HL-60/S4 treated with retinoic acid at 250 ng/mL for 4 days and 3 days (cell line): ENCODE data around the gene AP3M1.
"Not testable (repeated sequence)": the region's sequence is repeated elsewhere in the genome, so short reads cannot be mapped to it uniquely, and the experiment has no call there.

Experiments used
- in situ Hi-C: fragments of 300-500 bp; cut with MboI; formaldehyde crosslinking; loops from 2 replicates; pipeline ENCODE4 v1.7.0; 2022; ENCODE audit warnings: low sequenced_read_pairs

Gene AP3M1

DNA sequence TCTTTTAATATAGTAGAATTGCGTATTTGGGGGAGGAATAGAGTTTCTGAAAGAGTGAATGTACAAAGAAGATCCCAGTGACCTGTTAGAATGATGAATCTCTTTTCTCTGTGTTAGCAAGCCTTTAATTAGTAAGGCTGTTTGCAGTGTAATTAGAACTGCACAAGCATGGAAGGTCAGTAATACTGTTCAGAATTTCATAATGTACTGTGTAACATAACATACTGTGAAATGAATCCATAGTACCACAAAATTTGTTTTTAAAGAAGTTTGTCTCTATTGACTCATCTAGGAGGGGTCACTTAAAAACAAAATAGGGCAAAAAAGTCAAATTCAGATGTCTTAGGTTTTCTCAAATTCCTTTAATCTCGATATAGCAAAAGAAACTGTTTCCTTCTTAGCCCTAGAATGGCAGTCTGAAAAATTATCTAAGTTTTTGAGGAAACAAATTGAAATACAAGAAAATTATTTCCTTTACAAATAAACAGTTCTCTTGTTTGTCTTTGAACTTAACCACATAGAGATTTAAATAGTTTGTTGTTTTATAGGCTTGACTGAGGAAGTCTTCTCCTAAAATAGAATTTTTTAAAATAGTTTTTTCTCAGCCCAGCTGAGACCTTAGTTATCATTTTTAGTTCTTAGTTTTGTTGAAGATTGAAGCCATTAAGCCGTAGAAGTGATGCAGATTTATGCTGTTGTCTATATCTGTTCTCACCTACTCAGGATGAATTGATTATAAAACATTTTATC lies 12.9 kb upstream of the AP3M1 start:
- in situ Hi-C loops: no loop called here

DNA sequence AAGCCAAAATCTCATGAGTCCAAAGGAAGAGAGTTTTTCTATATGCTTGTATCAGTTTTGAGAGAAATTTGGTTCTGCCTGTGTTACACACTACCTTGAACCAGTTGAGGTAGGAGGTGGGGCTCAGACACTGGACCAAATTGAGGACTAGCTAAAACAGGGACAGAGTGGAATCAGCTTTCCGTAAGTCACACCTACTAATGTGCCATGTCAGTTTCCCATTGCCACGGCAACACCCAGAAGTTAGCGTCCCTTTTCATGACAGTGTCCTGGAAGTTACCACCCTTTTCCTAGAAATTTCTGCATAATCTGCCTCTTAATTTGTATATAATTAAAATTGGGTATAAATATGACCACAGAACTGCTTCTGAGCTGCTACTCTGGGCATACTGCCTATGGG lies 9.4 kb upstream of the AP3M1 start:
- in situ Hi-C loops: no loop called here

DNA sequence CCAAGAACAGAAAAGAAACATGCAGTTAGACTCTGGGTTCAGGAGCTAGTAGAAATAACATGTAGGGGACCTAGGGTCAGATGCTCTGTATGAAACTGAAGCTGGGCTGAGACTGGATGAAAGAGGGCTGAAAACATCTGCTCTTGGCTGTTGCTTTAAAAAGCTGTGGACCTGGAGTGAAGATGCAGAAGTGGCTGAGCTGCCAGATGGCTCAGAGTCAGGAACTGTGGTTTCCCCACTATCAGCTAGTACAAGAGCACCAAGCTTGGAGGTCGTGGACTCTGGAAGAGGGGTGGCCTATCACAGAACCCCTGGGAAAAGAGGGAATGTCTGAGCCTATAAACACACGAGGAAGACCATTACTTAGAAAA lies 6.3 kb upstream of the AP3M1 start:
- in situ Hi-C loops: no loop called here

DNA sequence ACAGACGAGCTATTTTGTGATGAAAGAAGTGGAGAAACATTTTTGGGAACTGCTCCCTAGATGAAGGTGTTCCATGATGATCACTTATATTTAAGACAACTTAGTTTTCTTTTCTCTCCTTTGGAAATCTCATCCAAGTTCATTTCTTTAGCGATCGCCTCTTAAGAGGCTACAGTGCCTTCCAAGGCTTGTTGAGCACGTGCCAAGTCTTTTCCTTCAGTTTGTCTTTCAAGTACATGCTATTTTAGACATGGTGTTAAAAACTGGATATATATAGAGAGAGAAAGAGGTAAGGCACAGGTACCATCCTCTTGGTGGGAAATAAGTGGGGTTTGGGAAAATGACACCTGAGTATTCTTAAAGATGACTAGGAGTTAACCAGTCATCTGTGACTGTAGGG lies 3.0 kb upstream of the AP3M1 start:
- in situ Hi-C loops: no loop called here

DNA sequence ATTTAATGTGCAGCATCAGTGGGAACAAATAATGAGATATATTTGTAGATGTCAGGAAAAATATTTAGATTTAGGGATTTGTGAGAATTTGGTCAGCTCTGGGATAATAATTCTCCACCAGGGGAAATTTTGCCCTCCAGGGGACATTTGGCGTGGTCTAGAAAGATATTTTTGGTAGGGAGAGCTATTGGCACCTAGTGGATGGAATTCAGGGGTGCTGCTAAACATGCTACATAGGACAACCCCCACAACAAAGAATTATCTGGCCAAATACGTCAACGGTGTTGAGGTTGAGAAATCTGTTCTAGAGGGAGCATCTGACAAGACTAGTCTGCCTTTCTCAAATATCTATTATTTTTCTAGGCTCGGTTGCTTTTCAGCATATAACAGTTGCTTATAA lies 2.5 kb upstream of the AP3M1 start:
- in situ Hi-C loops: no loop called here

DNA sequence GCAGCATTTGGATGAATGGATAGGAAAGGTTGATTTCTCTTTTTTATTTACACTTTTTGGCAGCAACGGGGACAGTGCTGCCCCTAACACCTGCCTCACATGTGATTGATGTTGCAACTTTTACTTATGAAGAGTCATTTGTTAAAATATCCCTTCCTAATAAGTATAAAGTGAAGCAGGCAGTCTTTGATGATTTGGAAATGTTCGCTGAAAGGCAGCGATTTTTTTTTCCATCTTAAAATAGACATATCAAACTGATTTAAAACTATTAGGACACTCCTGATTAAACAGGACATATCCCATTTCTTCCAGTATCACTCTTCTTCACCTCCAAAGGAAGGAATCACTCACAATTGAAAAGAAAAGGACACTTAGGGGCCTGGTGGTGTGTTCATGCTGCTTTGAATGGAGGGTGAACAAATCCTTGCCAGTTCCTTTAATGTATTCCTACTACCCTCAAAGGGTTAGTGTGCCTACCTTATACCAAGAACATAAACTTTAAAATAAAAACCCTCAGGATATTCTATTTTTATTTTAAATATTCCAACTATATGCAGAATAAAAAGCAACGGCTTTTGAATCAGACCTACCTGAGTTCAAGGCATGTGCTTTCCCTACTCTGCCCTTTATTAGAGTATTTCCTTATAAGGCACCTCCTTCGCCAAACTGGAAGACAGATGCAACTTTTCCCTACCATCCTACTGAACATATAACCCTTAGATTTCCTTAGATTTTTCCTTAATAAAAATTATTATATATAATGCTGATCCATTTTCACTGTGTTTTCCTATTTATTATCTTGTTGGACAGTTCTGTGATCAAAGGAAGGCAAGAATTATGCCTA lies 1.5 kb upstream of the AP3M1 start:
- in situ Hi-C loops: no loop called here

DNA sequence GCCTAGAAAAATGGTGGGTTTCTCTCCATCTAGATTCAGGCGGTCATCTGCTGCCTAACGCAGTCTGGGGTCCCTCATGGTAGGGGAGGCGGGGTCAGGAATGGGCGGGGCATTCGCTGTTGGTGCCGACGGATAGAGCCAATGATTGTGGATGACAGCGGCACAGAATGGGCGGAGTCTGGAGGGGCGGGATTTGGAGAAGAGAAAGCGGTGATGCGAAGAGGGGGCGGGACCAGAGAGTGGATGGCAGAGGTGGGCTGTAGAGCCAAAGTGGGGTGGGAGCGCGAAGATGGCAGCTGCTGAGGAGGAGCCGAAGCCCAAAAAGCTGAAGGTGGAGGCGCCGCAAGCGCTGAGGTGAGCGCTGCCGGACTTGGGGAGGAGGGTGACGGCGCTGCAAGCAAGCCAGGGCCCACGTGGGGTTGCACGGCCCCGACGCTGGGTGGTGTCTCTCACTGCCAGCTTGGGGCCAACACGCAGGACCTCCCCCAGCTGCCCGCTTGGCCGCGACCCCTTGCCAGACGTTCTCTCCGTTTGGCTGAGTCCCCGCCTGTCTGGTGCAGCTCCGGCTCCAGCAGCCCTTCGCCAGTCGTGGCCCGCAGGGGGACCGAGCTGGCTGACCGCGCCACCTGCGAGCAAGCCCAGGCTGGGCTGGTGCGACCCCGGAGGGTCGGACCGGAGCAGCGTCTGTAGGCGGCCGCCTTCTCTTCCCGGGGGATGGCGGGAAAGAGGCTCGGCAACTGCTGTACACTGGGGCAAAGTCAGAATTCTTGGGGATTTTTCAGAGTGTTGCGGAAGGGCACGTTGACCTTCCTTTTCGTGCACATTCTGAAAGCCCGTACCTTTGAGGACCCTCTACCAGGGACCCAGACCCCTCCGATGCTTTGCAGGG lies 606 bp upstream of the AP3M1 start, which contains the start of gene ADK:
TSS of gene ADK (plus strand) at position 232 of the 889 bp plus-strand sequence. CDS start at position 290, 58 bp downstream.
- in situ Hi-C loops: no loop called here

DNA sequence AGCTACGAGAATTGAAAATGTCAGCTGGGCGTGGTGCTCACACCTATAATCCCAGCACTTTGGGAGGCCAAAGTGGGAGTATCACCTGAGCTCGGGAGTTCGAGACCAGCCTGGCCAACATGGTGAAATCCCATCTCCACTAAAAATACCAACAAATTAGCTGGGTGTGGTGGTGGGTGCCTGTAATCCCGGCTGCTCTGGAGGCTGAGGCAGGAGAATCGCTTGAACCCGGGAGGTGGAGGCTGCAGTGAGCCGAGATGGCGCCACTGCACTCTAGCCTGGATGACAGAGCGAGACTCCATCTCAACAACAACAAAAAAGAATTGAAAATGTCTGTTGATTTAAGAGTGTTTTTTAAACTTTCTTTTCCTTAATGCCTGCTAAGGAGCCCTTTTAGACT lies 3.6 kb downstream of the AP3M1 start:
- in situ Hi-C loops: not testable (repeated sequence)

DNA sequence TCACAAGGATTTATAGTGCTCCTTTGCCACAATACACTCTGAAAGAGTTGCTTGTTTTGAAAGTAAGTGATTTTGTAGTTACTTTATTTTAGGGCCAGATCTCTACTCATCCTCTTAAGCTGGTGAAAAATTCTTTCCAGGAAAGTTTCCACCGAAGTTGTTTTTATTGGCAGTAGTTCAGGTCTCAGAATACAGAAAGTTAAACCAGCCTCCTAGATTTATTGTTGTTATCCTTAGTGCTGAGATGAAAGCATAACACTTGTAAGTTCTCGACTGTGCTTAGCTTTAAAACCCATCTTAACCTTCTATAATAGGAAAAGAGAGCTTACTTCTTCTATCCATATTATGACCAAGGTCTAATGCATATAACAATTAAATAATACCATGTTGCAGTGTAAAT lies 5.5 kb downstream of the AP3M1 start:
- in situ Hi-C loops: no loop called here

DNA sequence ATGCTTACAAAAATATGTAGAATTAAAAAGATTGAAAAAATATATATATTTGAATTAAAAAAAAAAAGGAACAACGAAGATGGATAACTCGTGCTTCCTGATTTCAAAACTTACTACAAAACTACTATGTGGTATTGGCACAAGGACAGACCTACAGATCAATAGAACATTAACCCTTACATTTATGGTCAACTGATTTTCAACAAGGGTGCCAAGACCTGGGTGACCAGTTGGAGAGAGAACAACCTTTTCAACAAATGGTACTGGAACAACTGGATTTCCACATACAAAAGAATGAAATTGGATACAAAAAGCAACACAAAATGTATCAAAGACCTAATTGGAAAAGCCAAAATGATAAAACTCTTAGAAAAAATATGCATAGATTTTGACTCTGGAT lies 10.1 kb downstream of the AP3M1 start:
- in situ Hi-C loops: no loop called here

DNA sequence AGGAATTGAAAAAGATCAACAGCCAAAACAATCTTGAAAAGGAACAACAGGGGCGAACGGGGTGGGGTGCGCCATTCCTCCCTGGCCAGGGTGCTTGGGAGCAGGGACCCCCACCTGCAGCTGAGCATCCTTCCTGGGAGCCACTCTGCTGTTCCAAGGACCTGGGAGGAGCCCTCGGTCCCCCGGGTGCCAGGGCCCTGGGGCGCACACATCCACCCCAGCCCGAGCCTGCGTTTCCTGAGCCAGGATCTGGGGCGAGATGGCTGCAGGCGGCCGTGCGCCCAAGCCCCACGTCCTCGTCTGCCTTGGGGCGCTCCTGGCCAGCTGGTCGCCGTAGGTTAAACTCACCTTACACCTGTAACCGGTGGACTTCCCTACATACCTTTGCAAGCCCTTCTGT lies 10.6 kb downstream of the AP3M1 start:
- in situ Hi-C loops: no loop called here

DNA sequence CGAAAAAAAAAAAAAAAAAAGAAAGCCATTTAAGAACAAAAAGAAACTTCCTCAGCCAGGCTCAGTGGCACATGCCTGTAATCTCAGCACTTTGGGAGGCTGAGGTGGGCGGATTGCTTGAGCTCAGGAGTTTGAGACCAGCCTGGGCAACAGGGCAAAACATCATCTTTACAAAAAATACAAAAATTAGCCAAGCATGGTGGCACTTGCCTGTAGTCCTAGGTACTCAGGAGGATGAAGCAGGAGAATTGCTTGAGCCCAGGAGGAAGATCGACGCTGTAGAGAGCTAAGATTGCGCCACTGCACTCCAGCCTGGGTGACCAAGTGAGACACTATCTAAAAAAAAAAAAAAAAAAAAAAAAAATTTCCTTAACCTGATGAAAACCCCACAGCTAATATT lies 12.0 kb downstream of the AP3M1 start:
- in situ Hi-C loops: not testable (repeated sequence)

DNA sequence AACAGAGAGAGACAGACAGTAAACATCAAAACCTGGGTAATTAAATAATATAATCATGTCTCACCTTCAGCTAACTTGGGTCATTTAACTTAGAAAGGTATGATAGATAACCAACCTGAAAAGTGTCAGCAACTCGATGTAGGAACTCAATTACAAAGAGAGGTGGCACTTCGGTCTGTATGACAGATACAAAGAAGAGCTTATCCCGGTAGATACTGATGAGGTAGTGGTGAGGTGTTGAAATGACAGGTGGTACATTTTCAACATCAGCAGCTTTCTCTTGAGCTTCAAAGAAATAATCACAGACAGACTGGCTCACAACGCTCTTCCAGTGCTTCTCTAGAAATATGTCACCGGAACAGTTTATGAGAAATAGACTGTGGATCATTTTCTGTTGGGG lies 12.6 kb downstream of the AP3M1 start:
- in situ Hi-C loops: no loop called here

DNA sequence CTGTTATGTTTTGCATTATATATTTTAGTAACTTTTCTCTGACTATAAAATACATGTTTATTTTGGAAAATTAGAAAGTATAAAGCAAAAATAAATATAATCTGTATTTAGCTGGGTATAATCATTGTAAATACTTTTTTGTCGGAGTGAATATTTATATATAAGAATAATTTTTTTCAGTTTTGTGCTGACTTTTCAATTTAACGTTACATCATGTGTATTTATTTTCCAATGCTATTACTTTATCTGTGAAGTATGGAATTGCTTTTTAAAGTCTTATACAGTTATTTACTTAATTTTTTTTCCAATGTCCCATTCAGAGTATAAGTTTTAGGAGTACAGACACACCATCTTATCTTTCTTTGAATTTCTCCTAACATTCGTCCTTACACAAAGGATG lies 15.2 kb downstream of the AP3M1 start:
- in situ Hi-C loops: no loop called here

DNA sequence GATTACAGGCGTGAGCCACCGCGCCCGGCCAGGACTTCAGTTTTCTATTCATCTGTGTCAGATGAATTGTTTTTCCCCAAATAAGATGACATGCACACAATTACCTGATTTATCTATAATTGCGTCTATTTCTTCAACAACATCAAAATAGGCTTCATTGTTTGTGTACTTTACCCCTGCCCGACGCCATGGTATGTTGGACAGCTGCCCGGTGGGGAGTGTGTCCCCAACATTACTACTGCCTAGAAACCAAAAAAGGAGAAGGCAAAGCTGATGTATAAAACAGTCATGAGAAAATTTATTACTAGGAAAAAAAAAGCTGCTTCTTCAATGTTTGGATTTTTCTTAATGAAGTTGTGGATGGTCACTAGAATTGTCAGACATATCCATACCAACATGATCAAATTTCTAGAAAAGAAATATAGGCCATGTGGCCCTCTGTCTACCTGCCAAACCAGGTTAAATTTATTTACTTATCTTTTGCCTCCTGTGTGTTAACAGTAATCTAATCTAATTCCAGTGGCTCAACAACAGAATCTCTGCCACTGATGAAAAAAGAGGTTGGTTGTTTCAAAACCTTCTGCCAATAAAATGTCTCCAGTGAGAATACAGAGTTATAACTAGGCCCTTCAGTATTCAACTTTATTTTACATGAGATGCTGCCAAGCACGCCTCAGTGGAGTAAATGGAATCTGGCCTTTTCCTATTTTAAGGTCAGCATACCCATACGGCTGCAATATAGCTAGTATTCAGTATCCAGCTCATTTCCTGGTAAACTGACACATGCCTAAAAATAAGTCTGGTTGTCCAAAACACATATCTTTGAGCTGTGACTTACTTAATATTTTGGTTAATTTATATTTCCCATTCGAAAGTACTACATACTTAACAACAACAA lies 16.5 kb downstream of the AP3M1 start:
- in situ Hi-C loops: no loop called here

DNA sequence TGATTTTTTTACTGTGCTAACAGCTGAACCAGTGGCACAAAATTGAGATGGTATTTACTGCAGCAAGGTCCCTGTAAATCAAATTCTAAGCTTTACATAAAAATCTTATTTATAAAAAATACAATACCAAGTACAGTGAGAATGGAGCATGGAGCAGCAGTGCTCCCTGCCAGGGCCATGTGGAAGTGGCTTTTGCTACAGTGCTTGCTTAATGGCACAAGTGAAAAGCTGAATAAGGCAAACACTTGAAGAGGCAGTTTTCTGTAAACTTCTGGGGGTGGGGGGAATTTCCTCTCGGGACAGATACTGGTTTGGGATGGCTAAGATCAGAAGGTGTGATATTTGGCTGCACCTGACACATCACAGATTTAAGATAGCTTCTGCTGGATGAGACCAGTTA lies 27.5 kb downstream of the AP3M1 start:
- in situ Hi-C loops: no loop called here

DNA sequence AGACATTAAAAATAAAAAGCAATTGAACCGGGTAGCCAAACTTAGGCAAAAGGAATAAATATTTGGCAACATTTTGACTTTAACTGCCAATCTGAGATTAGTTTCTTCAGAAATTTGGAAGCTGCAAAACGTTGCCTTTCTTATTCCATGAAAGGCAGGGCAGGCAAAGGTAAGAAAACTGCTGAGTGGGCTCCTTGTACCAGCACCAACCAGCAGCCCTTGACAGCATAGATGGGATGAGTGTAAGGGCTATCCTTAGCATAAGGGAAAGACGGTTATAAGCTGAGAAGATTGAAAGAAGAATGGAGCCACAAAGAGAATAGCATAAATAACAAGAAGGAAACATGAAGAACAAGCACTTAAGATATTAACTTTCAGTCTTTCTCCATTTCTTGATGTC lies 28.6 kb downstream of the AP3M1 start:
- in situ Hi-C loops: no loop called here

DNA sequence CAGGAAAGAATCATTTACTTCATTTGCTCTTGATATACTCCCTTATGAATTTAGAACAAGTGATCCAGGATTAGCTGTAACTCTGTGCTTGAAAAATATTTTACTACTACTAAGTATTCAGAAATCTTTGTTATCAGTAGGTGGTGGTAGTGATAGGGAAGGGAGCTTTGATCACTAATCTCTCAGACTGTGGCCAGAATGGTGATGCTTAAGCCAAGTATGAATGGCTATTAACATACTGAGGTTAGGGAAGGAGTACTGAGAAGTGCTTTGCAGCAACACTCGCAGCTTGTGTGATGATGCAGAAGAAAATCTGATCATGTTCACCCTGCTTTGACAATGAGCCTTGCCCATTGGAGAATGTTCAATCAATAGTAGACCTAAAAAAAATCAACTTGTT lies 29.3 kb downstream of the AP3M1 start:
- in situ Hi-C loops: no loop called here

DNA sequence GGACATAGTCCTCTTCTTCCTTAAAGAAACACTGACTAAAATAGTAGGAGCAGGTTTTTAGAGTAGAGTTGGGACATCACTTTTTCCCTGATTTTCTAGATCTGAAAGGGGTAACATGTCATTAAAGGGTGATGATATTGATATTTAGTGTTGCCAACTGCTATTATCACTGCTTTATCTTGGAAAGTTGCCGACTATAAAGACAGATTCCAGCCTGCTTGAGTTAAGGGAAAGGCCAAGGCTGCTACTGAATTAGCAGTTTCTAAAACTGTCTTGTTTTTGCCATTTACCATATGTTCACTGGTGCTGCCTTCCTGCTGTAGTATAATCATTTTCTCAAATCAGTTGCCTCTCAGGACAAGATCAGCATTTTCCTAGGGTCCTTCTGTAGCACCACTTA lies 29.7 kb downstream of the AP3M1 start:
- in situ Hi-C loops: no loop called here

DNA sequence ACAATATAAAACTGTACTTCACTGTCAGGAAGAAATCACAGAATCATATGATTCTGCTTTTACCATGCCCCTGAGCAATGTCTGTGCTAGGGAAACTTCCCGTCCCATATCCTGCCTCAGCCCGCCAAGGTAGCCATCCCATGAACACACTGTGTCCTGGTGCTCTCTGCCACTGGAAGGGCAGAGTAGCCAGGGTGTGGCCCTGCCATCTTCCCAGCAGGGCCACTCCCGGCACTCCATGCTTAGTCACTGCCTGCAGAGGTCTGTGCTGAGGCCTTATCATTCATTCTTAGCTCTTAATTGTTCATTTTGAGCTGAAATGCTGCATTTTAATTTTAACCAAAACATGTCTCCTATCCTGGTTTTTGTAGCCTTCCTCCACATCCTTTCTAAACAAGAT lies 31.8 kb downstream of the AP3M1 start:
- in situ Hi-C loops: no loop called here
